HG03565 (cell line): ENCODE measurements around the gene HSF2BP.
"Not testable (repeated sequence)": the region's sequence is repeated elsewhere in the genome, so short reads cannot be mapped to it uniquely, and the experiment has no call there.

Source experiments
- ATAC-seq: cut with Tn5 transposase; IDR thresholded peaks from one replicate; pipeline ENCODE4 v1.9.1; 2021; ENCODE audit warnings: mild to moderate bottlenecking, moderate library complexity; ENCODE audit not compliant: unreplicated experiment

The HSF2BP gene

DNA sequence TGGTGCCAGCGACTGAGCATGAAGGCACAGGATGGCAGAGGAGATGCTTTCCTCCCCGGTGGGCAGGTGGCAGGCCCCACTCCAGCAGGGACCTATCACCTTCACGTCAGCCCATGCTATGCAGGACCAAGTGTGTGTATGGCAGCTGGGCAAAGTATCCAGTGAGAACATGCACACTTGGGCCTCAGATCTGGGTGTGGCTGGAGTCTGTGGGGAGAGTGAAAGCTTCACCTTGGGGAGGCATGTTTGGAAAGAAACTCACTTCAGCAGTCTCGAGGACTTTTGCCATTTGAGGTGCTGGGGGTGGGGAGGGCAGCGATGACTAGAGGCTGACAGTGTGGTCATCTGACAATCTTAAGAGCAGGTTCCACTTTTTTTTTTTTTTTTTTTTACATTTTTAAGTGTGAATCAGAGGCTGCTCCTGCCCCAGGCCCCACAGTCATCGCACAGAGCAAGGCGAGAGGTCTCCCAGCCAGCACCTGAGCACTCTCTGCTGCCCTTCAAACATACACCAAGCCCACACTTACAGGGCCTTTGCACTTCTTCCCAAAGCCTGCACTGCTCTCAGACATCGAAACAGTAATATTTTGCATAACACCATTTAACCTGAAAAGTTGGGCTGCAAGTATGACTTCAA, 136.7 kb downstream of the HSF2BP start:
- ATAC-seq: not testable (repeated sequence)

DNA sequence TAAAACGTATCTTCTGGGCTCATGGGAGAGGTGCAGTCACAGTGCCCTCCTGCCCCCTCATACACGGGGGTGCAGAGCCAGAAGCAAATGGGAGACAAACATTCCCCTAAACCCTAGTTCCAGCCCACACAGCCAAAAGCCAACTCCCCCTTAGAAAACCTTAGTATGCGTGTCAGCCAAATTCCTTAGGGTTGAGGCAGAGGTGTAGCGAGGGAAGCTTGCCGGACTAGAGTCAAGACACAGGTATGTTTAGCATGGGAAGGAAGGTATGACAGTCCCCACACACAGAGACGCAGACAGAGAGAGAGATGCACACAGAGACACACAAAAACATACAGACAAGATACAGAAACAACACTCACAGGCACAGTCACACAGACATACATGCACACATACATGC, 141.6 kb downstream of the HSF2BP start:
- ATAC-seq: not testable (repeated sequence)

DNA sequence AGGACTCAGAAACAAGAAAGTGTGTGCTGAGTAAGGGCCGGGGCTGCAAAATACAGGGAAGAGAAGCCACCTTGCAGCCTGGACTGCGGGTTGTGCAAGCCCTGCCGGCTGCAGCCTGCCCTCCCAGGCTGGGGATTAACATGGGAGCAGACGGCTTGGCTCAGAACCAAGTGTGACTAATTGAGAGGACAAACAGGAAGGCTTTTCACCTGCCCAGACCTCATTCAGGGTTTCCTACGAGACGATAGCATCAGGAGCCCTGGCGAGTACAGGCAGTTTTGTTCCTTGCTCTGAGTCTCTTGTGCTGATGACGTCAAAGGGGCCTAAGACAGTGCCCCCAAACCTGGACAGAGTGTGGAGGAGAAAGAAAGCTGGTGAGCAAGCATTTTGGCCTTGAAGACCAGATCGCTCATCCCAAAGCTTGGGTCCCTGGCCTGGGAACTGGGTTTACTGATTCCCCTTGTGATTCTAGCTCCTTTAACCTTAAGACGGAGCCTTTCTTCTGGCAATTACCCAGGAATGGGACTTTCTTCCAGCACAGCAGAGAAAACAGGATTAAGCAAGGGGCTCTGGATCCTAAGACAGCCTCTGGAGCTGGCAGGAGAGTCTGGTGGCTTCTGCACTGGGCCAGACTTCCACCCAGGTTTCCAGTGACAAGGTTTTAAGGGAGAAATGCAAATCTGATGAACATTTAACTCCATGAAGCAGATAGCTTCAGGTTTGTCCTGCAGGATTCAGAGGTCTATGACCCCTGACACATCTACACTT, 142.2 kb downstream of the HSF2BP start:
- ATAC-seq: not testable (repeated sequence)

DNA sequence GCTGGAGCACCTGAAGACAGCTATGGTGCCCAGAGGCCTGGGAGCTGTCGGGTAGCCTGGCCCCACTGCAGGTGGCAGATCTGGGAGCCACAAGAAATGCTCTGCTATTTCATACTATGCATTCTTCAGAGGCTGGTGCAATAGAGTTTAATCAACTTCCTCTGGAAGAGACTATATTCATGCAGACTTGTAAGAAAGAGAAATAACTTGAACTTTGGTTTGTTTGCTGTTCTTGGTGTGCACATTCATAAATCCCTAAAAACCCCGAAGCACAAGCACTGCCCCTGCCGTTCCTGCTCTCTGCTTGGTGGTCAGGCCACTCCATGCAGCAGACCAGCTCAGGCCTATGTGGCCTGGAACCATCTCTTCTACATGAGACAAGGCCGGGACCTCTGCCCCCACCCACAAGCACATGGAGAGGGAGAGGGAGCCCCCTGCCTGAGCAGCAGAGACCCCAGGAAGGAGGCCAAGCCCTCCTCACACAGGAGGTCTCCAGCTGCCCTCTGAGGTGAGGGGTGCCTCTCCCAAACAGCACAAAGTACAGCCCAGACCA, 142.9 kb downstream of the HSF2BP start:
- ATAC-seq: not testable (repeated sequence)

DNA sequence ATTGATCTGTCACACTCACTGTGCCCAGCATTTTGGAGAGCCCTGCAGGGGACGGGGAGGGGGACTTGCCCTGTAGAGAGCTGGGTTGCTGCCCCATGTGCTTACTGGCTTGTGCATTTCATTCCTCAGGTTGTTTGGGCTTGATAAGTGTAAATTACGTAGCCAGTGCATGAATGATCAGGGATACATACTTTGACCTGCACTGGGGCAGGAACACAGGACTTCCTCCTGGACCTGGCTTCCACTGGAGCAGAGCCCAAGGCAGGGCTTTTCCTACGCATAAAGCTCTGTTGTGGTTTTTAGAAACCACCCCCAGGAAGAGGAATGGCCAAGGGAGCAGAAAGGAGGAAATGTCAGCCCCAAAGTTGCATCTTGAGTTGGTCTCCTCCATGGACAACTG, 144.5 kb downstream of the HSF2BP start:
- not testable (repeated sequence) for ATAC-seq

DNA sequence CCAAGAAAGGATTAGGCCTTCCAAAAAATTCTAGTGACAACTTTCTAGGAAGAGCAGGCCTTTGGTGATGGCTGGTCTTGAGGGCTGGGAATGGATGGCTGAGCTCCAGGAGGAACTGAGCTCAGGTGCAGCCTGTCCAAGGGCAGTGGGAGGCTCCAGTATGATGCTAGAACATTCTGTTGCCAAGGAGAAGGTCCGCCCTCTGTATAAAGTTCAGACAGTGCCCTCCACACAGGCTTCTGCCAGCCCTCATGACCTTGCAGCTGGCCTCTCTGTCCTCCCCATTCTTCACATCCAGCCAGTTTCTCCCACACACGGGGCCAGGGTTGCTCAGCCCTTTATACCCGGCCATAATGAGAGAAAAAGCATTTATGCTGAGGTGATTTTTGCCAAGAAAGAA, 146.3 kb downstream of the HSF2BP start:
- not testable (repeated sequence) for ATAC-seq

DNA sequence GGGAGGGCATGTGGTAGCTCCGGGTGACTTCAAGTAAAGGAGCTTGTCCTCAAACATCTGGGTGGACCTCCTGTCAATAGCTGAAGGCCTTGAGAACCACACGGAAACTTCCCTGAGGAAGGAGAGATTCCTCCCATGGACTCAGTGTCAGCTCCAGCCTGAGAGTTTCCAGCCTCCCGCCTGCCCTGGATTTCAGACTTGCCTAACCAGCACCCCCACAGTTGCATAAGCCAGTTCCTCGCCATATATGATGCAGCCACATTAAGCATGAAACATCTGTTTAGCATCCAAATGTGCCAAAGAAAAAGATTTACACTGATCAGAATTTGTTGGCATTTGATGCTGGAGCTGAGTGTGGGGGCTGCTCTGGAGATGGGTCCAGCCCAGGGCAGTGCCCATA, 148.1 kb downstream of the HSF2BP start:
- ATAC-seq: not testable (repeated sequence)

DNA sequence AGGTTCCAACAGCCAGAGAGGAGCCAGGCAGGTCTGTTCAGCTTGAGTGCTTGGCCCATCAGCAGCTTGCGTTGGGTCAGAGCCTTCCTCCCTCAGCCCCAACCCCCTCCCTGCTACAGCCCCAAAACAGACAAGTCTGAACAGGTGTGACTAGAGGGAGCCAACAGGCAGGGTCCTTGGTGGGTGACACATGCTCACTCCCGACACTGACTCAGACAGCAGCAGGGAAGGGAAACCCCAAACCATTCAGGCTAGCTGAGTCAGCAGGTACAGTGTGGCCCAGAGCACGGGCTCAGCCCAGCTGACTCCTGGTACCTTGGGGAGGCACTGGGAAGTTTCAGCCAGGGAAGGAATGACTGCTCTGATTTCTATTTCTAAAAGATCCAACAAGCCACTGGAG, 148.6 kb downstream of the HSF2BP start:
- not testable (repeated sequence) for ATAC-seq

DNA sequence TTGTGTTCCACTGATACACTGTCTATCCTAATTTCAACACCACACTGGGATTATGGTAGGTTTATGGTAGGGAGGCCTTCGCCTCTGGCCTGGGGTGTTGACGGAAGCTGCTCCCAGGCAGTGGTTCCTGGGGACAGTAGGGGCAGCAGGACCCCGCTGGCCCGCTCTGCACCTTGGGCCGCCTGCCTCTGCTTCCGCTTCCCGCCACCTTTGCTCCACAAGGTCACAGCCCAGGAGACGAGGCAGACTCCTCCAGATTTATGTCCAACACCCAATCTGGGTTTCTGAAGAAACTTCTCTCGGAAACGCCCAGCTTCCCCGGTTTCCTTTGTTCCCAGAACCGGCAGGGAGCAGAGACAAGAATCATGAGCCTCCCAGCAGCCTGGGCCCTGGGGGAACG, 155.4 kb downstream of the HSF2BP start:
- not testable (repeated sequence) for ATAC-seq

DNA sequence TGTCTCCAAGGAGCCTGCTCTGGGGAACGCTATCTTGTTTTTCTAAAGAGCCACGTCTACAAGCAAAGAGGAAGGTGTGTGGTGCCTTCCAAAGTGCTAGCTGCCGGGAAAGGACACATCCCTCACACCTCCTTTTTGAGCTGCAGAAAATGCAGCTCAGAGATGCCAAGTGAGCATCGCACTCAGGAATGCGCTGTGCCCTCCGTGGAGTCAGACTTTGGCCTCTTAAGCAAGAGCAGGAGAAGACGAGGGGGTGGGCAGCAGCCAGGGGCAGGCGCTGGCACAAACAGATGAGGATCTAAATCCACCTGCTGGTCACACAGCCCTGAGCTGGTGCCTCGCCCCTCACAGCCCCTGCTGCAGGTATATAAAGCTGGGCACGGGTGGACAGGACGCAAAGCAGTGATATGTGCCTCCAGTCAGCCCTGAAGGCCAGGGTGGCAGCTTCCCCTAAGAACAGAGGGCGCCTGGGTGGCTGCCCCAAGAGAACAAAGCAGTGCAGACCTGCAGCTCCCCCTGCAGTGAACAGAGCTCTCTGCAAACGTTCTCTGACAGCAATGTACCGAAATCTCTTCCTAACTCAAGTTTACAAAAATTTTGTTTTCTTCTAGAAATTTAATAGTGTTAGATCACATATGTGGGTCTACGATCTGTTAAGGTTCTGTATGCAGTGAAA, 156.1 kb downstream of the HSF2BP start:
- not testable (repeated sequence) for ATAC-seq

DNA sequence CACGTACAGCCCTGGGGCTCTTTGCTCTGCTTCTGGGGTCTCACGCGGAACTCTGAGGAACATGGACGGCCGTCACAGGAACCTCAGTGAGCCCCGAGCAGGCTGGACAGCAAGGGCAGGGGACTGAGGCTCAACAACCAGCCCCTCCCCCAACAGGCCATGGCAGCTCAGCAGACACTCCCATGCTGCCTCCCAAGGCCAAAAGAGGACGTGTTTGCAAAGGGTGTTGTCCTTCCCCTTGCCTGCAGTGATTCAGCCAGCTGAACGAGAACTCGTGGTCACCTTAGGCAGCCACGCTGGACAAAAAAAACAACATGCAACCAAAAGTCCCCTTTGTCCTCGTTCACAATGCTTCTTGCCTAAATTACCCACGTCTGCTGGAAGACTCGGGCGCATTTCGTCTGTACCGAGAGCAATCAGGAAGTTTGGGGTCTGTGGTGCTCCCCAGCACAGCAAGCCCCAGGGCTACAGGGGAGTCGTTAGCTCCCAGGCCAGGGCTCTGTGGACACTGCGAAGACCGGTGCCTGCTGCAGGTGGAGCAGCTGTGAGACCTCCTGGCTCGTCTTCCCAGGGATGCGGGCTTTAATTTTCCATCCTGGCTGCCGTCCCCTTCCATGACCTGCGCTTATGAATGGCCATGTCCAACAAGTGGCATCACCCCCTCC, 156.7 kb downstream of the HSF2BP start:
- ATAC-seq: not testable (repeated sequence)

DNA sequence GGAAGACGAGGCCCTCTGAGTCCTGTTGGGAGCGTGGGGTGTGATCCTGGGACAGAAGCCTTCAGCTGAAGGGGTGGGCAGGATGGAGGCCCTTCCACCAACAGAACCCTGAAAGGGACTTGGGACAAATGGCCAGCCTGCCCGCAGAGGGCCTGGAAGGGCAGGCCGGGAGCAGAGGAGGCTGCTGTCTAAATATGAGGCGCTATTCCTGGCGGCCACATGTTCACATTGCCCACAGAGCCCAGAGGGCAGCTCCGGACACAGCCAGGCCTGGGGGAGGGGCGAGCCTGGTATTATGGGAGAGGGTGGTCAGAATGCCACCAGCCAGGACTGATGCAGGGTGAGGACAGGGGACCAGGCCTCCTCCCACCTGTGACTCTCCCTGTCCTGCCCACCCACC, 160.4 kb downstream of the HSF2BP start:
- ATAC-seq: not testable (repeated sequence)

DNA sequence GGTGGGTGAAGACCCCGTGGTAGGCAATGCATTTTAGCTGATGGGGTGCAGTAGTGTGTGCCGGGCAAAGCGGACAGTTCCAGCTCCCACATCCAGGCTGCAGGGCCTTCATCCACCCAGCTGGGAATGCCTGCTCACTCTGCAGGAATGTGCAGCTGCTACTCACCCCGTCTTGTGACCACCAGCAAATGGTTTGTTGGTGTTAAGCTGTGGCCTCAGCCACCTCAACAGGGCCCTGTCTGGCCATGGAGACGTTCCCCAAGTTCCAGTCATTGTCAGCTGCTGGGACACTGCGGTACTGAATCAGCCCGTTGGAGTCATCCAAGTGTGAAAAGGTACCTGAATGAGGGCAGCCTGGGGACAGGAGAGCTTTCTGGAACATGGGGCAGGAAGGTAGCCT, 161.2 kb downstream of the HSF2BP start:
- ATAC-seq: not testable (repeated sequence)

DNA sequence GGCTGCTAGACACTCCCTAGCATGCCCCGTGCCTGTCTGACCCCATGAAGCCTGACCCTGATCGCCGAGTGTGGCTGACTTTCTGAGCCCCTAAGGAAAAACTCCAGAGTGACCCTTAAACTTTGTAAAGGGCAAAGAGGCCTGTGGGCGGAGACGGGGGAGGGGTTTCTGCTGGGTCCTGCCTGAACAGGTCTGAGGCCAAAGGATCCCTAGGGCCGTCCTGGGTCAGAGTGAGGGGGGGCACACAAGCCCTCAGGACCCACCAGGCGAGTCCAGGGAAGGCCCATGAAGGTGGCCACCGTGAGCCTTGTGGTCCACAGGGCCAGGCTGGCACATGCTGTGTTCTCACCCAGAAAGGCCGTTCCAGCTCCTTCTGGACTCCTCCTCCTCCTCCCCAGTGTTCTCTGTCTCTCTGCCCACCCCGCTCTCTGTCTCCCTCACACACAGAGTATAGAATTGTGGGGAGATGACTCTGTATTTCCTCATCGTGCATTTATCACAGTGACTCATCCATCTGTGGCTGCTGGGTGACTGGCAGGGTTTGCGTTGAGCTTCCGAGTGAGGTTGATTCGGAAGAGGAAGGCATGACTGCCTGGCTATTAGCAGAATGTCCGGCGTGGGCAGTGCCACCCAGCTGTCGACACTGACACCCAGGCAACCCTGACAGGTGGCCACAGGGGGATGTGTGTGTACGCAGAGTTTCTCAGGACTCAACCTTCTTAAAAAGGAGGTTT, 164.8 kb downstream of the HSF2BP start:
- ATAC-seq: not testable (repeated sequence)

DNA sequence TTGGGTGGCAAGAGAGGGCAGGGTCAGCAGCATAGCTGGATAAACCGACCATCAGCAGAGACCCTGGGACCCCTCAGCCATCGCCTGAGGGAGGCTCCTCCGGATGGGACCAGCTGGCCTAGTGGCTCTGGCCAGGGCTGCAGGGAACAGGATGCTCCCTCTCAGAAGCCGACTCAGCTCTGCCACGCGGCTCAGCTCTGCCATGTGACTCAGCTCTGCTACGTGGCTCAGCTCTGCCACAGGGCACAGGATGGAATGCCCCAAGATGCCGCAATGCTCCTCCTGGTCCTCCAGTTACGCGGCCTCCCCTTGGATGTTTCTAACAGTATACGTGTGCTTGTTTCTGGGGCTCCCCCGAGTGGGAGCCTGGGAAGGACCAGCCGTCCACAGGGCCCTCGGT, 165.8 kb downstream of the HSF2BP start:
- not testable (repeated sequence) for ATAC-seq

DNA sequence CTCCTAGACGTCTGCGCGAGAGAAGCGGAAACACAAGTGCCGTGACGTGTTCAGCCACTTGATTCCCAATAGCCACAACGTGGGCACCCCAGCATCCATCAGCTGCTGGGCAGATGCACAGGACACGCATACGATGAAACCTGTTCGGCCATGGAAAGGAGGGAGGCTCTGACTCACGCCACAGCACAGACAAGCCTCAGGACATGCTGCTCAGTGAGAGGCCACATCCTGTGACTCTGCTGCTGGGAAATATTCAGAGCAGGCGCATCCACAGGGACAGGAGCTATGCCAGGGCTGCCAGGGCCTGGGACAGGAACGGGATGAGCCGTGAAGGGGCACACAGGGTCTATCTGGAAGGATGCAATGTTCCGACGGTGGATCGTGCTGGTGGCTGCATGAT, 171.1 kb downstream of the HSF2BP start:
- ATAC-seq: not testable (repeated sequence)

DNA sequence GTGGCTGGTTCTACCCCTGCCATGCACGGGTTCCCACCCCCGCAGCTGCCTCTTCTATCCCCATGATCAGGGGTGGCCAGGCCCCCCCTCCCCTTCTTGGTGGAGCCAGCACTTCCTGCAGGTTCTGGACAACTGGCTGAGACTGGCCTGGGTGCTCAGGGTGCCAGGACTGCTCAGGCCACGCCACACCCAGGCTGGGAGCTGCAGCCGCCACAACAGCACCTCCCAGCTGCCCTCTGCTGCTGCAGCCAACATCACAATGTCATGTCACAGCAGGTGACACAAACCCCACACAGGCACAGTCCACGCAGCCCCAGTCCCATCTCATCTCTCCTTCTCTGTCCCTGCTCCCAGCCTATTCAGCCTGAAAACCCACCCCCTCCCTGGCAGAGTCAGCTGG, 173.2 kb downstream of the HSF2BP start:
- ATAC-seq: not testable (repeated sequence)

DNA sequence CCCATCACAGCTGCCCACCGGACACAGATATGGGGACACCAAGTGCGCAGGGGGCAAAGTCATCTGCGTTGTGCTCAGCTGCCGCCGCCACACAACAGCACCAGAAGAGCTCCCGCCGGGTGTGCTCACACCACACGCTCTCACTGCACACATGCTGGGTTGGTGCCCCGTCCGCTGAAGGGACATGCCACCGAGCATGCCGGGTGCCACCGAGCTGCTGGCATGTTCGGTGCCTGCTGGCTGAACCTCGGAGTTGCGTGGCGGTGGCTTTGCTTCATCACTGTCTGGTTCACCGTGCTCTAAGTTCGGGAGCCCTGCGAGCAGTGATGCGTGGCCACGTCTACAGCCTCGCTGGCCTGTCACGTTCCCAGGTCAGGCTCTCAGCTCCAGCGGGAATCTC, 174.3 kb downstream of the HSF2BP start:
- ATAC-seq: not testable (repeated sequence)

DNA sequence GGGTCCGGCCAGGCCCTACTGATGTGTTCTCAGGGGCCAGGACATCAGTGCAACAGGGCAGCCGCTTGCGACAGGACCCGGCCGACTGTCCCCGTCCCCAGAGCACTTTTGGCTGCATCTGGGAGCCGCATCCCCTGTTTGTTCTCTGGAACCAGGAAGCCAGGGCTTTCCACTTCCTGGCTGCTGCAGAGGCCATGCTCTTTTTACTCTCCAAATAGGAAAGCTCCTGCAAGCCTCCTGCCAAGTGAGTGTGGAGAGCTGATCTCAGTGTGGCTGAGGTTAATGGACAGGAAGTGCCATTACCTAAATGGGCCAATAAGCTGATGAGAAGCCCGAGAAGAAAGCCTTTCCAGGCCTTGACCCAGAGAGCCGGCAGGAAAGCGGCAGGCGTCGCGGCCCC, 180.1 kb downstream of the HSF2BP start:
- not testable (repeated sequence) for ATAC-seq
